Fibroblast of peridontal ligament (primary cell): ENCODE results near the gene HTRA3.

ENCODE experiments used
- DNase-seq: peaks from one replicate; pipeline ENCODE4 v3.0.0-alpha.2; 2010; ENCODE audit errors: extremely low read depth

The HTRA3 gene

GRCh38 chr4:8280158-8280875 lies 10.8 kb downstream of the HTRA3 start:
- DNase-seq: no peak

- no peak for DNase-seq
Observed at GRCh38 chr4:8280876-8281440, 11.4 kb downstream of the HTRA3 start.

- peak; percentile 94 for DNase-seq
Observed at GRCh38 chr4:8281519-8282133, 12.1 kb downstream of the HTRA3 start.

GRCh38 chr4:8282134-8282641 lies 12.6 kb downstream of the HTRA3 start:
- no peak for DNase-seq

- DNase-seq: no peak
Observed at GRCh38 chr4:8282742-8283141, 13.2 kb downstream of the HTRA3 start.

- DNase-seq: no peak
Observed at GRCh38 chr4:8283161-8283560, 13.6 kb downstream of the HTRA3 start.

GRCh38 chr4:8283631-8284121 lies 14.1 kb downstream of the HTRA3 start:
- no peak for DNase-seq

- no peak for DNase-seq
Observed at GRCh38 chr4:8284391-8284790, 14.8 kb downstream of the HTRA3 start.

GRCh38 chr4:8285143-8285975 lies 15.8 kb downstream of the HTRA3 start:
- no peak for DNase-seq

GRCh38 chr4:8285976-8286718 lies 16.6 kb downstream of the HTRA3 start:
- no peak for DNase-seq

GRCh38 chr4:8286719-8287342 lies 17.3 kb downstream of the HTRA3 start:
- no peak for DNase-seq

GRCh38 chr4:8287343-8288280 lies 18.1 kb downstream of the HTRA3 start:
- no peak for DNase-seq

- no peak for DNase-seq
Observed at GRCh38 chr4:8289151-8289750, 19.7 kb downstream of the HTRA3 start.

GRCh38 chr4:8289956-8290700 lies 20.6 kb downstream of the HTRA3 start:
- no peak for DNase-seq

- no peak for DNase-seq
Observed at GRCh38 chr4:8290701-8290970, 21.1 kb downstream of the HTRA3 start.

- DNase-seq: no peak
Observed at GRCh38 chr4:8291036-8291682, 21.6 kb downstream of the HTRA3 start.

- DNase-seq: no peak
Observed at GRCh38 chr4:8291701-8292477, 22.3 kb downstream of the HTRA3 start.
